GM23338 (cell line): Measurements from ENCODE around the gene APMAP. TPM values are rescaled to one million over a fixed set of nuclear protein-coding genes. Genes with fewer than 3 reads are reported as not detected.

Experiments used
- ATAC-seq: fragments of 200-7000 bp; cut with Tn5 transposase; 3 replicates; pipeline ENCODE4 v1.9.1; 2020
- DNase-seq: peaks from one replicate; pipeline ENCODE4 v3.0.0-alpha.2; 2015; ENCODE audit warnings: low spot score
- H2AFZ ChIP-seq: fragments of 200-600 bp; sonication (generic); 2 replicates; pipeline ENCODE4 v1.8.0; 2016; ENCODE audit warnings: antibody characterized with exemption, mild to moderate bottlenecking, moderate library complexity
- H3F3A ChIP-seq: fragments of 200-600 bp; sonication (generic); replicated peaks from 2 replicates; pipeline ENCODE4 v1.8.0; 2017; ENCODE audit warnings: antibody characterized with exemption, mixed run types, low read depth
- H3K27ac ChIP-seq: fragments of 200-600 bp; sonication (generic); 2 replicates; pipeline ENCODE4 v1.6.1; 2016; ENCODE audit warnings: low read depth
- H3K27me3 ChIP-seq: fragments of 200-600 bp; sonication (generic); 2 replicates; pipeline ENCODE4 v1.8.0; 2016; ENCODE audit warnings: mild to moderate bottlenecking, mixed run types, moderate library complexity; ENCODE audit not compliant: insufficient read depth
- H3K36me3 ChIP-seq: fragments of 200-600 bp; sonication (generic); 2 replicates; pipeline ENCODE4 v1.8.0; 2016; ENCODE audit warnings: mild to moderate bottlenecking; ENCODE audit not compliant: insufficient read depth
- H3K4me1 ChIP-seq: fragments of 200-600 bp; sonication (generic); 2 replicates; pipeline ENCODE4 v1.8.0; 2016; ENCODE audit warnings: mild to moderate bottlenecking, moderate library complexity; ENCODE audit not compliant: insufficient read depth
- H3K4me2 ChIP-seq: fragments of 200-600 bp; sonication (generic); 2 replicates; pipeline ENCODE4 v1.7.1; 2017; ENCODE audit warnings: mixed run types
- H3K4me3 ChIP-seq: fragments of 200-600 bp; sonication (generic); 2 replicates; pipeline ENCODE4 v1.6.1; 2016; ENCODE audit warnings: mixed run types
- H3K79me2 ChIP-seq: fragments of 200-600 bp; sonication (generic); replicated peaks from 2 replicates; pipeline ENCODE4 v1.8.0; 2017; ENCODE audit warnings: mild to moderate bottlenecking; ENCODE audit not compliant: insufficient read depth
- H3K9me2 ChIP-seq: fragments of 200-600 bp; sonication (generic); 2 replicates; pipeline ENCODE4 v1.8.0; 2017; ENCODE audit not compliant: insufficient read depth
- H4K20me1 ChIP-seq: fragments of 200-600 bp; sonication (generic); replicated peaks from 2 replicates; pipeline ENCODE4 v1.8.0; 2017; ENCODE audit warnings: mild to moderate bottlenecking; ENCODE audit not compliant: insufficient read depth
- H3K27ac Mint-ChIP-seq: 2 replicates; pipeline ENCODE4 v1.8.0; 2020; ENCODE audit warnings: inconsistent platforms, mild to moderate bottlenecking, moderate library complexity, mixed read lengths
- H3K27me3 Mint-ChIP-seq: 3 replicates; pipeline ENCODE4 v1.8.0; 2022; ENCODE audit warnings: low read depth, mild to moderate bottlenecking, moderate library complexity, mixed read lengths, inconsistent platforms; ENCODE audit not compliant: insufficient read depth, poor library complexity
- H3K36me3 Mint-ChIP-seq: 3 replicates; pipeline ENCODE4 v1.8.0; 2021; ENCODE audit warnings: low read depth, mild to moderate bottlenecking, inconsistent platforms, moderate library complexity, mixed read lengths
- H3K4me1 Mint-ChIP-seq: 3 replicates; pipeline ENCODE4 v1.8.0; 2020; ENCODE audit warnings: mild to moderate bottlenecking, inconsistent platforms, mixed read lengths
- H3K4me3 Mint-ChIP-seq: 3 replicates; pipeline ENCODE4 v1.8.0; 2021; ENCODE audit warnings: moderate library complexity, mild to moderate bottlenecking, inconsistent platforms, mixed read lengths
- H3K9me3 Mint-ChIP-seq: 3 replicates; pipeline ENCODE4 v1.8.0; 2020; ENCODE audit warnings: moderate library complexity, mild to moderate bottlenecking, inconsistent platforms, mixed read lengths
- CREB1 ChIP-seq: fragments of 250-450 bp; sonication (Bioruptor Pico); IDR thresholded peaks from 2 replicates; pipeline ENCODE4 v1.5.0; 2020; ENCODE audit warnings: low read depth, mild to moderate bottlenecking, moderate library complexity
- CTCF ChIP-seq, 2 experiments: fragments of 200-600 bp in 1 of 2; sonication (generic) in 1 of 2; conservative IDR thresholded peaks; 2 replicates each; pipeline versions ENCODE4 v1.5.1 to v1.6.1; 2016 to 2017; ENCODE audit warnings: antibody characterized with exemption in 2 of 2, low read depth in 2 of 2, mild to moderate bottlenecking in 2 of 2, moderate library complexity in 1 of 2
- ETS1 ChIP-seq: IDR thresholded peaks from 2 replicates; pipeline ENCODE4 v1.6.1; 2016; ENCODE audit warnings: antibody characterized with exemption
- EZH2phosphoT487 ChIP-seq: fragments of 200-600 bp; sonication (generic); IDR thresholded peaks from one replicate; pipeline ENCODE4 v1.8.1; 2018; ENCODE audit warnings: antibody characterized with exemption; ENCODE audit not compliant: unreplicated experiment
- JUNB ChIP-seq: IDR thresholded peaks from one replicate; pipeline ENCODE4 v1.6.1; 2016; ENCODE audit warnings: antibody characterized with exemption; ENCODE audit not compliant: unreplicated experiment
- NANOG ChIP-seq: IDR thresholded peaks from 2 replicates; pipeline ENCODE4 v1.6.1; 2016; ENCODE audit warnings: antibody characterized with exemption, borderline replicate concordance
- POLR2AphosphoS5 ChIP-seq: IDR thresholded peaks from 2 replicates; pipeline ENCODE4 v1.6.1; 2016; ENCODE audit warnings: antibody characterized with exemption, low read depth
- REST ChIP-seq: IDR thresholded peaks from one replicate; pipeline ENCODE4 v1.6.1; 2018; ENCODE audit warnings: antibody characterized with exemption; ENCODE audit not compliant: unreplicated experiment
- STAT1 ChIP-seq: IDR thresholded peaks from one replicate; pipeline ENCODE4 v1.6.1; 2016; ENCODE audit warnings: antibody characterized with exemption; ENCODE audit not compliant: unreplicated experiment
- ZNF114 ChIP-seq: fragments of 250-450 bp; sonication (Bioruptor Pico); IDR thresholded peaks from 2 replicates; pipeline ENCODE4 v1.5.0; 2020; ENCODE audit warnings: mild to moderate bottlenecking, moderate library complexity
- ZNF331 ChIP-seq: fragments of 250-450 bp; sonication (Bioruptor Pico); IDR thresholded peaks from 2 replicates; pipeline ENCODE4 v1.5.0; 2020; ENCODE audit warnings: low read depth, mild to moderate bottlenecking, moderate library complexity
- polyA plus RNA-seq: library from polyadenylated mRNA; unstranded; fragments of >200 nt; fragmentation: Nextera tagmentation; extraction: Ambion mirVana; gene quantifications from 2 replicates; pipeline ENCODE4 v1.2.1, GENCODE V29; 2016
- total RNA-seq: library from RNA; depleted of rRNA; stranded (reverse); fragments of >200 nt; shearing (Covaris generic); gene quantifications from 2 replicates; pipeline ENCODE4 v1.2.3, GENCODE V29; 2014

The APMAP gene
- total and polyA plus RNA-seq, 2 experiments from 2014 or later: 31.7 to 72.3 TPM

GRCh38 chr20:25012616-25013189, 20.2 kb upstream of the APMAP start (continued):
- no peak for TF ChIP-seq ETS1
- TF ChIP-seq REST: no peak
- TF ChIP-seq ZNF114 (CRISPR knock-in tag): no peak
- TF ChIP-seq CREB1 (CRISPR knock-in tag): no peak
- TF ChIP-seq STAT1: no peak
- TF ChIP-seq CTCF (conservative IDR thresholded peaks at IDR 0.05; ENCODE audit: low read depth in 2 of 2): no peak
- no peak for TF ChIP-seq NANOG
- no peak for TF ChIP-seq POLR2AphosphoS5
- TF ChIP-seq JUNB: no peak
- TF ChIP-seq ZNF331 (CRISPR knock-in tag): no peak

- H3K4me3 ChIP-seq: no peak overlapping the region
- ATAC-seq: no peak
- no peaks in the 10 kb centered on the region for H3F3A ChIP-seq
- H3K4me1 Mint-ChIP-seq: peaks cover 5% of the 10 kb centered on the region; the same call in 2 of the 3 replicates
- no peaks in the 10 kb centered on the region for H3K9me3 Mint-ChIP-seq
- DNase-seq: no peak
- no peak overlapping the region for H3K4me2 ChIP-seq
- no peaks in the 10 kb centered on the region for H3K79me2 ChIP-seq
- no peak overlapping the region for H3K4me3 Mint-ChIP-seq
- no peak overlapping the region for H3K27ac Mint-ChIP-seq
- H3K9me2 ChIP-seq: no peaks in the 10 kb centered on the region
- H3K36me3 Mint-ChIP-seq: no peaks in the 10 kb centered on the region
- no peak for TF ChIP-seq JUNB
- no peak for TF ChIP-seq ZNF331 (CRISPR knock-in tag)
- no peak for TF ChIP-seq CTCF (conservative IDR thresholded peaks at IDR 0.05; ENCODE audit: low read depth in 2 of 2)
- TF ChIP-seq EZH2phosphoT487: no peak
- no peak for TF ChIP-seq NANOG
- no peak for TF ChIP-seq STAT1
- TF ChIP-seq CREB1 (CRISPR knock-in tag): no peak
- no peaks in the 10 kb centered on the region for H4K20me1 ChIP-seq
- no peaks in the 10 kb centered on the region for H3K4me1 ChIP-seq
- H2AFZ ChIP-seq: no peak overlapping the region
- H3K27me3 ChIP-seq: no peaks in the 10 kb centered on the region
- H3K27ac ChIP-seq: no peak overlapping the region
- H3K36me3 ChIP-seq: no peaks in the 10 kb centered on the region
- peaks cover 1% of the 10 kb centered on the region for H3K27me3 Mint-ChIP-seq
Observed at GRCh38 chr20:25011831-25012241, 19.3 kb upstream of the APMAP start.
